RPMI7951 (cell line): ENCODE measurements around the gene CFAP46. TPM values are rescaled to one million over a fixed set of nuclear protein-coding genes. Genes with fewer than 3 reads are reported as not detected.
"Not testable (repeated sequence)": the region's sequence is repeated elsewhere in the genome, so short reads cannot be mapped to it uniquely, and the experiment has no call there.

ENCODE experiments used
- DNase-seq: peaks from one replicate; pipeline ENCODE4 v3.0.0-alpha.2; 2012; ENCODE audit warnings: low read depth
- total RNA-seq: library from RNA; depleted of rRNA; stranded (reverse); fragments of >200 nt; shearing (Covaris generic); gene quantifications from 2 replicates; pipeline ENCODE4 v1.2.3, GENCODE V29; 2014

The CFAP46 gene
- total RNA-seq, 1 experiment from 2014 or later: not detected

DNA sequence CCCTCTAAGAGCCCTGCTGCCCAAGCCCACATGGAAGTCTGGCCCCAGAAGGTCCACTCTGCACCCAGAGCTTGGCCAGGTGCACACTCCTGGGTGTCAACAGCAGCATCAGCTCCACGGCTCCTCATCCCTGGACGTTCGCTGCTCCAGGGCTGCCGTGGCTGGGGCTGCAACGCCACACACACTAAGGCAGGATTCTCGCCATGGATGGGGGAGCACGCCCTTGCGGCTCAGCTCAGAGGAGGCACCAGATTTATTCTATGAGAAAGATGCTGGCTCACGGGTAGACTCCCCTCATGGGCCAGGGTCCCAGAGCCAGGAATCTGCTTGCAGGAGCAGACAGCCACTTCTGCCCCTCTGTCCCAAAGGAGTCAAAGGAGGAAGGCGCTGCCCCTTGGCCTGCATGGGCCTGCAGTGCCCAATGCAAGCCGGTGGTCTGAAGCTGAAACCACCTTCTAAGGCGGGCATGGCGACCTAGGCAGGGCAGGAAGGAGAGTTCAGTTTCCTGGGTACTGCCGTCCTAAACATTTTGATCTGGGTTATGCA is 42.1 kb downstream of the CFAP46 start:
- no peak for DNase-seq

DNA sequence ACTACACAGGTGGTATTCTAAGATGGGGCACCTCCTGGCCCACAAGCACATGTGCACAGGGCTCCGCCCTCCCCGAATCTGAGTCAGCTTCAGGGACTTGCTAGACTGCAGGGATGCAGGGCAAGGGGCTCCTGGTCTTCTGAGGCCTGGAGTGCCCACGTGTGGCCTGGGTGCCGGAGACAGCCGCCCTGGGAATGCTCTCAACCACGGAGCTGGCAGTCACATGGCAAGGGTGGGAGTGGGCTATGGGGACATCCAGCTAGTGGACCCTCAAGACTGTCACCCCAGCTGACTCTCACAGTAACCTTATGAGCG is 42.7 kb downstream of the CFAP46 start:
- no peak for DNase-seq

DNA sequence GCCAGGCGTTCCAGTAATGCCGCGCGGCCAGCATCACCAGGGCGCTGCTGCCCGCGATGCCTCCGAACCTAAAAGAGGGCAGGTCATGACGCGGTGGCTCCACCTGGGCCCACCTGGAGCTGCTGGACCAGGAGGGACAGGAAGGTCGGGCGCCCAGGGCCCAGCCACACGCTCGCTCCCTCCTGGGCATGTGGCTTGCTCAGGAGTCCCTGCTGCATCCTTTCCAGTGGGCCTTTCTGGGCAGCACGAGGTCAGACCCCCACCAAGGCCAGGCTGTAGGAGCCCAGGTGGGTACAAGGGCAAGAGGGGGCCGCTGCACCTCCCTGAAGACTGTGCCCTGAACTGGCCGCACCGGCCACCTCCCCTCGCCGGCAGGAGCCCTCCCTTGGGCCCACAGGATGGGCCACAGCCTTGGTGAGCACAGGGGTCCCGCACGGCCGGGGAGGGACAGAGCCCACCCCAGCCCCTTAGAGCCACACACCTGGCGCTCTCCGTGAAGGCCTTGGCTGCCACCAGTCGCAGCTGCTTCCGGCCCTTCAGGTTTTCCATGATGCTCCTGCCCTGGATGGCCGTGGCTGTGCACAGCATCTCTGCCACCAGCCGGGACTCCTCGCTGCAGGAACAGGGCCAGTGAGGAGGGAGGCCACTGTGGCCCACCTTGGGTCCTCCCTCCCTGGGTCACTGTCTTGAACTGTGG is 43.2 kb downstream of the CFAP46 start:
- no peak for DNase-seq

DNA sequence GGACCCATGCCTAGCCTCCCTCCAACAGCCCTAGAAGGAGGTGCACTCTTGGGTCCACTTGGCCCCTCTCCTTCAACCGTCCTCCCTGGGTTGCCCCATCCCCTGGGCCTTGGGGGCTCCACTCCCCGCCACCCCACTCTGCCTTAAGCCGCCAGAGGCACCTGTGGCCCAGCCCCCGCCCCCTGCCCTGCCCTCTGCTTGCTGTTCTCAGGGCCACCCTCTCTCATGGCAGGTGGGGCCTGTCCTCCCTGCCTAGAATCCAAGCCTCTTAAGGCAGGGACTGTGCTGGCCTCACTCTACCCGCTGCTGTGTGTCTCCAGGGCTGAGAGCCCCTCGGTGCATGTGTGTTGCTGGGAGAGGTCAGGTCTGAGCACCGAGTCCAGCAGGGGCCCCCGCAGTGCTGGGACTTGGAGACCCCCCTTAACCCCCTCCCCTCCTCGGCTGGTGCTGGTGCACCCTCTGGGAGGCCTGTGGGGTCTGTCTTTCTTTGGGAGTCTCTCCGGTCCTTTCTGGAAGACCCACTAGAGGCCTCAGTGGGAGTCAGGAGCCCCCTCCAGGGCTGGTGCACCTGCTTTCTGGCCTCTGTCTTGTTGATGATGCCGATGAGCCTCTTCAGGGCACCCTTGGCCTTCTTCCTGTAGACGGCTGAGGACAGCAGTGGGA is 43.8 kb downstream of the CFAP46 start:
- DNase-seq: no peak

DNA sequence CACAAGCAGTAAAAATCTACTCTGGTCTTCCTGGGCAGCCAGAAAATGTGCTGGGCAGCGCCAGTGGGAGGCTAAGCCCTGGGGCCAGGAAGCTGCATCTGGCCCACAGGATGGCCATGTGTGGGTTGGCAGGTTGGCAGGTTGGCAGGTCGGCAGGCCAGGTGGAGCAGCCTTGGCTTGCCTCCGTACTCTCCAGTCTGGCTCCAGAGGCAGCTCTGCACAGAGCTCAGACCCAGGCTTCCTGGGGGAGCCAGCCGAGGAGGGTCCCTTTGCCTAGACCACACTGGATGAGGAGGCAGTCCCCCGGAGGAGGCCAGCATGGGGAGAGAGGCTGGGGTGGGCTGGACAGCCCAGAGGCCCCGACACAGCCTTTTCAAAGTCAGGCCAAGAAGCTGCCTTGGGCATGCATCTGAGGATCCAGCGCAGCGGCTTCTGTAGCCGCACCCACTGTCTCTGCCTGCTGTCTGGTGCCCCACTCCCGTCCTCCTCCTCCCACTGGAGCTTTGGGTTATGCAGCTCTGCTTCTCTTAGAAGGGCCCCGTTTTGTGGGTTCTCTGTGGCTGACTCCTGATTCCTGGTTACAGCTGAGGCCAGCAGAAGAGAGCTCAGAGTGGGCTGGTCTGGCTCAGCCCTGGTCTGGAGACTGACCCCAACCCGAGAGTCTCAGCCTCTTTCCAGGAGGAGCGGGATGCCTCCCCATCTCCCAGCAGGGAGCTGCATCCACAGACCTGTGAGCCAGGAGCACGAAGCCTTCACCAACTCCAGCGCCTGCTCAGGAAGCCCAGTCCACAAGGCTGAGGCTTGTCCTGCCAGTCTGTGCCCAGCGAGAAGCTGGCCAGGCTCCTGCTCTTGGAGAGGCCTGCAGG is 44.6 kb downstream of the CFAP46 start:
- DNase-seq: no peak

DNA sequence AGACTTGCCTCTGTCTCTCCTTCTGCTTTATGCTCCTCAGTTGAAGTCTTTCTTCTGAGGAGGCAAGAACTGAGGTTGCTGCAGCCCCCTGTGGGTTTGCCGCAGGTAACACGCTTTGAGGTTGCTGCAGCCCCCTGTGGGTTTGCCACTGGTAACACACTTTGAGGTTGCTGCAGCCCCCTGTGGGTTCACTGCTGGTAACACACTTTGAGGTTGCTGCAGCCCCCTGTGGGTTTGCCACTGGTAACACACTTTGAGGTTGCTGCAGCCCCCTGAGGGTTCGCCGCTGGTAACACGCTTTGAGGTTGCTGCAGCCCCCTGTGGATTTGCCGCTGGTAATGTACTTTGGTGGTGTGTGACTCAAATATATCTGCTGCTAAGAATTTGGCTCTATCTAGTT is 48.6 kb downstream of the CFAP46 start:
- not testable (repeated sequence) for DNase-seq

DNA sequence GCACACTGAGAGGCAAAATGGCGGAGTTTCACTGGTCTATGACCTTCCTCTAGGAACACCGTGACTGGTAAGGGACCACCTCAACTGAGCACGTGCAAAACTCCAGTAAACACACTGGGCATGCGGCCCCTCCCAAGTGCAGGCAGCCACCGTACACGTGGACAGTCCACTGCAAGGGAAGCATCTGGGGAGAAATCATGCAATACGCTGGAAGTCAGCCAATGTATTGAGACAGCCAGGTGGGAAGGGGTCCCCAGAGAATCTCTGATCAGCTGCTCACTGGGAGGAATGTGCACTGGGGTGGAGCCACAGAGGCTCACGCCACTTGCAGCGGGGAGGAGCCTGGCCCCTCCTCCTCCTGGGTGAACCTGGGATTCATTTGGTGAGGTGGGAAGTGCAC is 49.3 kb downstream of the CFAP46 start:
- DNase-seq: no peak

DNA sequence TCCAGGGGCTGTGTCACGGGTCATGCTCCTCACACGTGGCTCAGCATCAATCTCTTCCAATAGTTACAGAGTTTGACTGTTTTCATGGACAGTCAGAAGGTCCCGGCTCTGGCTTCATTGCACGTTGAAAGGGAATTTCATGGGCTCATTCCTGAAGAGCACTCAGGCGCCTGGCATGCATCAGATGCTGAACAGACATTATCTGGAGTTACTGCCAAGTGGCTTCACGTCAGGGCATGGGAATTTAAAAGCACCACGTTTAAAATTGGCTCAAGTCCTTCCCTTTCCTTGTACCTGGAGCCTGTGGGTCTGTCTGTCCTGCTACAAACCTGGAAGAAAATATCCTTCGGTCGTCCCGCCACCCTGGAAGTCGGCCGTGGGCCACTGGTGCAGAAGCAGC is 50.4 kb downstream of the CFAP46 start:
- DNase-seq: no peak

DNA sequence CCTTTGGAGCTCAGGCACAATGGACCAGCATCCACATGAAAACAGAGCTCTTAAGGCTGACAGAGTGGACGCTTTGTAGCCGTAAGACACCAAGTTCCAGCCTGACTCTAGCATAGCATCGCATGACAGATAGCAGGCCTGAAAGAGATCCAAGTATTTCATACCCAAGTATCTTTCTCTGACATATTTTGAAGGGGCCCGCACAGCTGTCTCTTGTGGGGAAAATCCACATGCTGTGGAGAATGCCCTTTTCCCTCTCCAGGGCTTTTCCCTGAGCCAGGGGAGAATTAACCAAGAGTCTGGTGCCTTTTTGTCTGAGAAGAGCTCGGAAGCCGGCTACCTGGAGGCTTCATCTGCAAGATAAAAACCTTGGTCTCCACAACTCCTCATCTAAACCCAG is 51.0 kb downstream of the CFAP46 start:
- no peak for DNase-seq

DNA sequence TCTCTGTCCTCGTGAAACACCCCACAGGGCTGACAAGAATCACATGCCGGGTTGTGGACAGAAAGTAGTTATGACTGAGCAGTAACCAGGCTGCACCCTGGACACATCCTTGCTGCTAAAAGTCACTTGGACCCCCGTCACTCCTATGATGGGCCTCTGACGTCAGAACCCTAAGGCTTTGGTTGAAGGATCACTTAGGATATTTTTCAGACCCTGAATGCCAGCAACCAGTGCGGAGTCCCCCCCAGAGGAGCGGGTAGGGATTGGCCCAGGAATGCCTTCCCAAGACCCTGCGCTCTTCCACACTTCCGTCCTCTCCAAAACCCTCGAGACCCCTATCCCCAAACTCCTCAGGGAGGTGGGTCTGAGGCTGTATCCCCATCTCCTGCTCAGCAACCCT is 52.1 kb downstream of the CFAP46 start:
- no peak for DNase-seq

DNA sequence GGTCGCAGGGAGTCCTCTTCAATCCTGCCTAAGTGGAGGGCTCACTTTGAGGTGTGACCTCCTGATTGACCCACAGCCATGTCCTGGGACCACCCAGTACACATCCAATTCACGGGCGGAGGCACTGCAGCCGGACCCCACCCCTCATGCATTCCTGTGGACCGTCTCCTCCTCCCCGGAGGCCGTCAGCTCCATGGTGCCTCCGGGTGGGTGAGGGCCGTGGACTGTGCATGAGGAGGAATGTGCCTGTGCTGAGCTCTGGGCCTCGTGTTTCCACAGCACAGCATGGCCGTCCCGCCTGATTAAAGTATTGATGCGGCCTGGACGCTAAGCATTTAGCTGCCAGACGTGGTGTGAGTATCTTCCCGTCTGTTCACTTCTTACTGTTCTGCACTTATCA is 52.8 kb downstream of the CFAP46 start:
- DNase-seq: no peak

DNA sequence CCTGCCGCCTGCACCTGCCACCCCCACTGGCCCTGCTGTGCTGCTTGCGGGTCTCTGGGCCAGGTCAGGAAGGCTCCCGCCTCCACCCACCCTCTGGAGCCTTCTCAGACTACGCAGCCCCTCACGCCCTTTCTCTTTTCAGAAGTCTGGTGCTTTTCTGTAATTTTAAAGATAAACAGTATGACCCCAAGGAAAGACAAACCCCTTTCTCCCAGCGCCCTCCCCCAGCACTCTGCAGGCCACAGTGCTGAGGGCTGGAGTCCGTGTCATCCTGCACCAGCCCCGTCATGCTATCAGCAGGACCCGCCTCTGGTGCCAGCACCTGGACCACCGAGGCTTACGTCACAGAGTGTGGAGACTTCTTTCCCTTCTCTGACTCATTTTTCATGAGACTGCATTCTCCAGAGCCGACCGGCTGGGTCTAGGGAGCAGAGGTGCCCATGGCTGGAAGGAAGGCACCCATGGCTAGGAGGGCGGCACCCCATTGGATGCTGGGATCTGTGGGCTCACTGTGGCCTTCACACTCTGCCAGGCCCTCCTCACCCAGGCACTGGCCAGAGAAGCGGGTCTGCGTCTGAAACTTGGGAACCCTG is 53.4 kb downstream of the CFAP46 start:
- no peak for DNase-seq

DNA sequence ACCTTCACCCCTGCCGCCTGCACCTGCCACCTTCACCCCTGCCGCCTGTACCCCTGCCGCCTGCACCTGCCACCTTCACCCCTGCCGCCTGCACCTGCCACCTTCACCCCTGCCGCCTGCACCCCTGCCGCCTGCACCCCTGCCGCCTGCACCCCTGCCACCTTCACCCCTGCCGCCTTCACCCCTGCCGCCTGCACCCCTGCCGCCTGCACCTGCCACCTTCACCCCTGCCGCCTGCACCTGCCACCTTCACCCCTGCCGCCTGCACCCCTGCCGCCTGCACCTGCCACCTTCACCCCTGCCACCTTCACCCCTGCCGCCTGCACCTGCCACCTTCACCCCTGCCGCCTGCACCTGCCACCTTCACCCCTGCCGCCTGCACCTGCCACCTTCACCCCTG is 53.9 kb downstream of the CFAP46 start:
- DNase-seq: not testable (repeated sequence)

DNA sequence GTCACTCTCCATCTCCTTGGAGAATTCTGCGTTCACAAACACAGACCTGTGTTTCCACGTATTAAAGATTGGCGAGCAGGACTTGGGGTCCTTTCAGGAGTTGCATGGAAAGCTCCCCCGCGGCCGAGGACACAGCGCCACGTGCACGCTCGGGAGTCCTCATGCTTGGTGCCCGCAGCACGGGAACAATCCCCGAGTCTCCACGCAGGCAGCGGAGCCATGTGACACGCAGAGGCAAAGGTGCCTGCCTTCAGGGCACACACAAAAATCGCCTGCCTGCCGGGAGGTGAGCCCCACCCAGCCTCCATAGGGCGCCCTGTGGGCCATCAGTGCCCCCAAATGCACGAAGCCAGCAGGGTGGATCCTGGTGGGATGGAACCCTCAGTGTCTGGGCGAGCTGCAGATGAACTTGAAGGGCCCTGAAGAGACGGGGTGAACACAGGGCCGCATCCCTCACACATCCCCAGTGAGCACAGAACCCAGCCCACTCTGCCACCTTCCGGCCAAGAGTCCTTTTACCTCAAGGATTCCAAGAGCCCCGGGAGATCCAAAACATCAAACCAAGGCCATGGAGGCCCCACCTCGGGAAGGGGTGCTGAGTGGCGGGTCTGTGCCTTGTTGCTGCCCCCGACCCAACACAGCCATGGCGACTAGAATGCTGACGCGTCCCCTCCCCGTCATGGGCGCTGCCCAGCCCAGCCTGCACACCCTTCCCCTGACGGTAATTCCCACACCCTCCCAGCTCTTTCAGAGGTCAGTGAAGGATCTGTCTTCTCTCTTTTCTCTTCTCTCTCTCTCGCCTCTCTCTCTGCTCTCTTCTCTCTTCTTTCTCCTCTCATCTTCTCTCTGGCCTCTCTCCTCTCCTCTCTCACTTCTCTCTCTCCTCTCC is 55.9 kb downstream of the CFAP46 start:
- peak; percentile 15 for DNase-seq

DNA sequence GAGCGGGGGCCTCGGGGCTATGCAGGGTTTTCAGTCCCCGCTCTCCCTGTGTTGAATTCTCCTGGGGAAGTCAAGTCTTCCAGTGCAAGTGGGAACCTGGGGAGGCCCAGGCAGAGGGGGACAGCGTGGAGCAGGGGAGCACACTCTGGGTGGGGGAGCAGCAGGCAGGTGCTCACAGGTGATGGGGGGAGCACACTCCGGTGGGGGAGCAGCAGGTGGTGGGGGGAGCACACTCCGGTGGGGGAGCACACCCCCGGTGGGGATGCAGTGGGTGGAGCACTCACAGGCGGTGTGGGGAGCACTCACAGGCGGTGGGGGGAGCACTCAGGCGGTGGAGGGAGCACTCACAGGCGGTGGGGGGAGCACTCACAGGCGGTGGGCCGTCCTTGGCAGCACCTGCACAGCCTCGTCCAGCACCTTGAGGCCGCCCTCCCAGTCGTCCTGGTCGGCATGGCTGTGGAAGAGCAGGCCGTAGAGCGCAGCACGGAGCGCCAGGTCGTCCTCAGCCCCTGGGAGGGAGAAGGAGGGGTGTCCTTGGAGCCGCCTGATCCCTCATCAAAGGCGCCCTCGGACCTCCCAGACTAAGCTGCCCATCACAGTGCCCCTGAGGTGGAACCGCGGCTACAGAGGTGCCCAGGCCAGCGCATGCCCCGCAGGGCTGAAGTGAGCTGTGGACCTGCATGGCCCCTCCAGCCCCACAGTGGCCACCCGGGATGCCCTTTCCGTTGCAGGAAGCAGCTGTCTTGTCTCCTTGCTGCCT is 56.7 kb downstream of the CFAP46 start:
- no peak for DNase-seq

DNA sequence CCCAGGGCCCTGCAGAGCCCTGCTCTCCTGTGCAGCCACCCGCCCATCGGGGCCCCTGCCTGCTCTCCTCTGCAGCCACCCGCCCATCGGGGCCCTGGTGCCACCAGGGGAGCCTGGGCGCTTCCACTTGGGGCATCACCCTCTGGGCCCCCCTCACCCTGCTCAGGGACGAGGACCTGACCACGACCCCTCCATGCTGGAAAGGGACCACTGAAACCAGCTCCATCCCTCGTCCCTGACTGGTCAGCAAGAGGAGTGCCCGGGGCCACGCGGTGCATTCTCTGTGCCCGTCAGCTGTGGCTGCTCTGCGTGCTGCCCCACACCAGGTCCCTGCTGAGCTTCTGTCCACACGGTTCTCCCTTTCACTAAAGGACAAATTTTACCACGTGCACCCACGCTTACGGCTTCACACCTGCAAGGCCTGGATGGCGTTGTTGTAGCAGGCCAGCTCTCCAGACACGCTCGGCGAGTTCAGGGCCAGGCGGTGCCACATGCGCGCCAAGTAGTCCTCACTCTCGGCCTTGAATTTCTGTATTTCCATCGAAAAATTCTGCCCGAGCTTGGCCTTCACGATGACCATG is 57.6 kb downstream of the CFAP46 start:
- no peak for DNase-seq

DNA sequence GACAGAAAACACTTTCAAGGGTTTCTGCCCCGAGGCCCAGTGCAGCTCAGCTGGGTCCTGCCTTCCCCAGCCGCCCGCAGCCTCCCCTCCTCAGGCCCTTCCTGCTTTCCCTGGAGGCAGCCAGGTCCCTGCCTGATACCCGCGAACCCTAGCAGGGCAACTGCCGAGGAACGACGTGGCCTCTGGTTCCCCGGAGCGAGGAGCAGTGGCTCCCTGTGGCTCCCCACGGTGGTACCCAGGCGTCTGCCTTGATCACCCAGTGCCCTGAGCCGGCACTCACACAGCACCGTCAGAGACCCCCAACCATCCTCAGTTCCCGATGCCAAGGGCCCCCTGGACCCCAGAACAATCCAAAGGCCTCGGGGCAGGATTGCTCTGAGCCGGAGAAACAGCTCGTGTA is 58.3 kb downstream of the CFAP46 start:
- DNase-seq: no peak

DNA sequence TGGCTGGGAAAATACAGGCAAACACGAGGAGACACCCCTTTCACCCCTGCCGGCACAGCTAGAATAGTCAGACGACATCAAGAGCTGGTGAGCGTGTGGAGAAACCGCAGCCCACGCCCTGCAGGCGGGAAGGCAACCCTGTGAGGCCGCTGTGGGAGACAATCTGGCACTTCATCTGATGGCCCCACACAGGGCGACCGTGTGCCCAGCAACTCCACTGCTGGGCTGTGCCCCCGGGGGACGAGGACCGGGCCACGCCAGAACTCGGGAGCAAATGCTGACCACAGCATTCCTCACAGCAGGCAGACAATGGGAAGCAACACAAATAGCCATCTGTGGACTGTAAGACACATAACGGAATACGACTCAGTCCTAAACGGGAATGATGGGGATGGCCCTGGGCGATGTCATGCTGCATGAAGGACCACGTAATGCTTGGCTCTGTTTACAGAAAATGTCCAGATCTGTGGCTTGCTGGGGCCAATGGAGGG is 58.9 kb downstream of the CFAP46 start:
- peak; percentile 53 for DNase-seq

DNA sequence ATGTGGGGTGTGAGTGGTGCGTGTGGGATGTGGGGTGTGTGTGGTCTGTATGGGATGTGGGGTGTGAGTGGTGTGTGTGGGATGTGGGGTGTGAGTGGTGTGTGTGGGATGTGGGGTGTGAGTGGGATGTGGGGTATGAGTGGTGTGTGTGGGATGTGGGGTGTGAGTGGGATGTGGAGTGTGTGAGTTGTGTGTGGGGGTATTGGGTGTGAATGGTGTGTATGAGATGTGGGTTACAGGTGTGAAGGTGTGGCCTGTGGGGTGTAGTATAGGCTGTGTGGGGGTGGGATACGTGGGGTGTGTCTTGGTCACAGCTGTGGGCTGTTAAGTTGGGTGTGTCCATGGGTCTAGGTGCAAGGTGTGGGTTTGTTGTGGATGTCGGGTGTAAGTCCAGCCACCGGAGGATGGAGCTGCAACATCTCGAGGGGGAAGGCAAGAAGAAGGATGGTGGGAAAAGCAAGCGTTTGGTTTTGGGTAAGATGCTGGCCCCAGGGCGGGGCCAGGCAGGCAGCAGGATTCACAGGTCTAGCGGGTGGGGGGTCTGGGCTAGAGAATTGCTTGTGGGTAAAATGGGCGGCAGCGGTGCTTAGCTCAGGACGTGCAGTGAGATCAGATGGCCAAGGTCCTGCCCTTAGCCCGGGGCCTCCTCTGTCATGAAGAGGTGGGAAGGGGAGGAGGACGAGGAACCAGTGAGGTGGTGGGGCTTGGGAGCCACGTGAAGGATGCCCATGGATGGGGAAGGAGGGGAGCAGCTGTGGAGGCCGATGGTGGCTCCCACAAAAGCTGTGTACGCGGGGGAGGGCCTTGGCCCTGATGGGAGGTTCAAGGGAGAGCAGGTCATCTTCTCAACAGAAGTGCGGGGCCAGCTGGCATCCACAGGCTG is 60.1 kb downstream of the CFAP46 start:
- no peak for DNase-seq
